Activated CD4-positive, CD25-positive, alpha-beta regulatory T cell treated with anti-CD3 and anti-CD28 coated beads, Interleukin-2, amount 50 U/mL, for 24 hours (primary cell): Measurements from ENCODE around the gene DLGAP1.

Experiments
- ATAC-seq, 2 donors: fragments of 150-1000 bp; cut with Tn5 transposase; one replicate each; pipeline ENCODE4 v1.10.0; 2021; ENCODE audit warnings: mild to moderate bottlenecking in 1 of 2, moderate library complexity in 1 of 2

The DLGAP1 gene

GRCh38 chr18:3848316-3848715 lies 606.8 kb downstream of the DLGAP1 start:
- ATAC-seq = no peak

GRCh38 chr18:3845161-3845560 lies 609.9 kb downstream of the DLGAP1 start:
- no peak for ATAC-seq

GRCh38 chr18:3842844-3843243 lies 612.3 kb downstream of the DLGAP1 start:
- ATAC-seq = no peak

GRCh38 chr18:3840766-3841165 lies 614.3 kb downstream of the DLGAP1 start:
- ATAC-seq = no peak

- no peak for ATAC-seq
Measured at GRCh38 chr18:3839581-3839981, 615.5 kb downstream of the DLGAP1 start.

GRCh38 chr18:3836483-3837335 lies 618.4 kb downstream of the DLGAP1 start:
- no peak for ATAC-seq

- ATAC-seq = no peak
Measured at GRCh38 chr18:3832025-3832638, 623.0 kb downstream of the DLGAP1 start.

GRCh38 chr18:3830604-3831003 lies 624.5 kb downstream of the DLGAP1 start:
- no peak for ATAC-seq

- no peak for ATAC-seq
Measured at GRCh38 chr18:3827236-3827845, 627.8 kb downstream of the DLGAP1 start.

- ATAC-seq = no peak
Measured at GRCh38 chr18:3826021-3826420, 629.1 kb downstream of the DLGAP1 start.

GRCh38 chr18:3824101-3824500 lies 631.0 kb downstream of the DLGAP1 start:
- ATAC-seq = no peak

GRCh38 chr18:3823073-3823472 lies 632.0 kb downstream of the DLGAP1 start:
- no peak for ATAC-seq

- no peak for ATAC-seq
Measured at GRCh38 chr18:3821524-3821923, 633.6 kb downstream of the DLGAP1 start.

GRCh38 chr18:3819961-3820360 lies 635.1 kb downstream of the DLGAP1 start:
- no peak for ATAC-seq

GRCh38 chr18:3816610-3817363 lies 638.3 kb downstream of the DLGAP1 start:
- ATAC-seq = no peak

- no peak for ATAC-seq
Measured at GRCh38 chr18:3815991-3816390, 639.1 kb downstream of the DLGAP1 start.

GRCh38 chr18:3814816-3815215 lies 640.3 kb downstream of the DLGAP1 start:
- no peak for ATAC-seq

- ATAC-seq = no peak
Measured at GRCh38 chr18:3810296-3810695, 644.8 kb downstream of the DLGAP1 start.

GRCh38 chr18:3808985-3809780 lies 645.9 kb downstream of the DLGAP1 start:
- ATAC-seq = no peak

GRCh38 chr18:3806656-3807055 lies 648.5 kb downstream of the DLGAP1 start:
- no peak for ATAC-seq

GRCh38 chr18:3804336-3804735 lies 650.8 kb downstream of the DLGAP1 start:
- ATAC-seq = no peak

GRCh38 chr18:3803350-3803749 lies 651.8 kb downstream of the DLGAP1 start:
- no peak for ATAC-seq
